WTC11 (cell line): Measurements from ENCODE around the gene UBE2H. TPM values are rescaled to one million over a fixed set of nuclear protein-coding genes. Genes with fewer than 3 reads are reported as not detected.
A peak's percentile ranks its signal among the peaks of the same experiment; 100 is the strongest.

Experiments used
- ATAC-seq: fragments of 200-7000 bp; cut with Tn5 transposase; 2 replicates; pipeline ENCODE4 v1.10.0; 2021; ENCODE audit warnings: mild to moderate bottlenecking, moderate library complexity
- CTCF ChIA-PET: fragments of 300-600 bp; sonication (Branson Sonifier 250); formaldehyde crosslinking; loops from one replicate; lab custom pipeline; 2021; ENCODE audit warnings: antibody characterized with exemption; lab: Charles Lee
- POLR2A ChIA-PET: fragments of 350-600 bp; sonication (Branson Sonifier 250); formaldehyde crosslinking; loops from one replicate; lab custom pipeline; 2021; ENCODE audit warnings: antibody characterized with exemption; lab: Charles Lee
- DNase-seq: peaks from one replicate; pipeline ENCODE4 v3.0.0; 2021; ENCODE audit warnings: low spot score
- H3K27ac Mint-ChIP-seq: 2 replicates; pipeline ENCODE4 v1.8.0; 2021; ENCODE audit warnings: mixed read lengths
- H3K27me3 Mint-ChIP-seq: 2 replicates; pipeline ENCODE4 v1.8.0; 2021; ENCODE audit warnings: low read depth, mild to moderate bottlenecking, moderate library complexity, mixed read lengths
- H3K36me3 Mint-ChIP-seq: 2 replicates; pipeline ENCODE4 v1.8.0; 2021; ENCODE audit warnings: mixed read lengths
- H3K4me1 Mint-ChIP-seq: 2 replicates; pipeline ENCODE4 v1.8.0; 2022; ENCODE audit warnings: mixed read lengths
- H3K4me3 Mint-ChIP-seq: 2 replicates; pipeline ENCODE4 v1.8.0; 2021; ENCODE audit warnings: mild to moderate bottlenecking, moderate library complexity, mixed read lengths
- H3K9me3 Mint-ChIP-seq: 2 replicates; pipeline ENCODE4 v1.8.0; 2021; ENCODE audit warnings: mixed read lengths
- AR ChIP-seq: fragments of 250-450 bp; sonication (Bioruptor Pico); IDR thresholded peaks from 2 replicates; pipeline ENCODE4 v1.9.0; 2021; ENCODE audit warnings: mild to moderate bottlenecking
- ATF3 ChIP-seq: sonication (generic); formaldehyde crosslinking; conservative IDR thresholded peaks from 2 replicates; pipeline ENCODE4 v1.8.1; 2022; ENCODE audit warnings: mild to moderate bottlenecking, missing genetic modification reagents
- CBFB ChIP-seq: sonication (generic); formaldehyde crosslinking; IDR thresholded peaks from 2 replicates; pipeline ENCODE4 v1.8.1; 2022; ENCODE audit warnings: mild to moderate bottlenecking, low read depth, missing genetic modification reagents
- CDX4 ChIP-seq: fragments of 250-450 bp; sonication (Bioruptor Pico); IDR thresholded peaks from 2 replicates; pipeline ENCODE4 v1.9.0; 2021; ENCODE audit warnings: moderate library complexity, mild to moderate bottlenecking, inconsistent platforms, borderline replicate concordance
- CREB1 ChIP-seq: sonication (generic); formaldehyde crosslinking; IDR thresholded peaks from 2 replicates; pipeline ENCODE4 v1.8.0; 2023; ENCODE audit warnings: mild to moderate bottlenecking, missing genetic modification reagents
- E2F4 ChIP-seq: sonication (generic); formaldehyde crosslinking; IDR thresholded peaks from 2 replicates; pipeline ENCODE4 v1.8.1; 2022; ENCODE audit warnings: low read depth, mild to moderate bottlenecking, moderate library complexity, missing genetic modification reagents, borderline replicate concordance
- ETV6 ChIP-seq: sonication (generic); formaldehyde crosslinking; IDR thresholded peaks from 2 replicates; pipeline ENCODE4 v1.8.1; 2022; ENCODE audit warnings: mild to moderate bottlenecking, missing genetic modification reagents
- FOXJ3 ChIP-seq: sonication (generic); formaldehyde crosslinking; IDR thresholded peaks from 2 replicates; pipeline ENCODE4 v1.9.0; 2021; ENCODE audit warnings: missing genetic modification reagents, mild to moderate bottlenecking, borderline replicate concordance
- HMGA2 ChIP-seq: fragments of 250-450 bp; sonication (Bioruptor Pico); IDR thresholded peaks from 2 replicates; pipeline ENCODE4 v1.4.0; 2021; ENCODE audit warnings: mild to moderate bottlenecking, moderate library complexity
- KAT7 ChIP-seq: sonication (generic); formaldehyde crosslinking; IDR thresholded peaks from 2 replicates; pipeline ENCODE4 v1.8.1; 2023; ENCODE audit warnings: missing genetic modification reagents, mild to moderate bottlenecking, borderline replicate concordance
- MXD4 ChIP-seq: fragments of 250-450 bp; sonication (Bioruptor Pico); IDR thresholded peaks from 2 replicates; pipeline ENCODE4 v1.8.0; 2021; ENCODE audit warnings: mild to moderate bottlenecking, moderate library complexity, borderline replicate concordance
- NR1H2 ChIP-seq: sonication (generic); formaldehyde crosslinking; IDR thresholded peaks from 2 replicates; pipeline ENCODE4 v1.9.0; 2021; ENCODE audit warnings: mild to moderate bottlenecking, moderate library complexity, missing genetic modification reagents
- PRRX2 ChIP-seq: fragments of 250-450 bp; sonication (Bioruptor Pico); IDR thresholded peaks from 2 replicates; pipeline ENCODE4 v1.8.0; 2021; ENCODE audit warnings: mild to moderate bottlenecking
- USF2 ChIP-seq: sonication (generic); formaldehyde crosslinking; IDR thresholded peaks from 2 replicates; pipeline ENCODE4 v1.8.1; 2023; ENCODE audit warnings: mild to moderate bottlenecking, missing genetic modification reagents, moderate library complexity
- ZBTB43 ChIP-seq: sonication (generic); formaldehyde crosslinking; IDR thresholded peaks from 2 replicates; pipeline ENCODE4 v1.8.1; 2023; ENCODE audit warnings: mild to moderate bottlenecking, missing genetic modification reagents
- ZNF121 ChIP-seq: sonication (generic); formaldehyde crosslinking; IDR thresholded peaks from 2 replicates; pipeline ENCODE4 v1.8.0; 2023; ENCODE audit warnings: missing genetic modification reagents
- ZNF232 ChIP-seq: sonication (generic); formaldehyde crosslinking; IDR thresholded peaks from 2 replicates; pipeline ENCODE4 v1.8.0; 2022; ENCODE audit warnings: mild to moderate bottlenecking, missing genetic modification reagents
- ZNF263 ChIP-seq: sonication (generic); formaldehyde crosslinking; IDR thresholded peaks from 2 replicates; pipeline ENCODE4 v1.8.1; 2022; ENCODE audit warnings: low read depth, mild to moderate bottlenecking, moderate library complexity, missing genetic modification reagents
- ZNF512 ChIP-seq: sonication (generic); formaldehyde crosslinking; IDR thresholded peaks from 2 replicates; pipeline ENCODE4 v1.8.1; 2022; ENCODE audit warnings: missing genetic modification reagents, borderline replicate concordance
- total RNA-seq: library from RNA; stranded (reverse); gene quantifications from 3 replicates; pipeline ENCODE4 v1.2.3, GENCODE V29; 2021

UBE2H gene
- total RNA-seq, 1 experiment from 2014 or later = 55.0 TPM

- Mint-ChIP-seq H3K4me3 (no peak overlapping the region), H3K27me3 (no peaks in the 10 kb centered on the region), H3K4me1 (peaks cover 44% of the 10 kb centered on the region), H3K27ac (peak overlapping the region; percentile 35; the same call in 1 of the 2 replicates), H3K36me3 (peaks cover 11% of the 10 kb centered on the region), H3K9me3 (no peaks in the 10 kb centered on the region)
- ChIA-PET POLR2A (no interaction called here), CTCF (no interaction called here)
- ATAC-seq (no peak), DNase-seq (no peak)
- TF ChIP-seq PRRX2 (CRISPR knock-in tag) = no peak
- TF ChIP-seq NR1H2 (CRISPR knock-in tag) = no peak
- TF ChIP-seq USF2 = no peak
Observed at GRCh38 chr7:129914536-129915272, 38.1 kb downstream of the UBE2H start.

- ChIA-PET CTCF (no interaction called here), POLR2A (interaction anchor here (0.8 kb wide), 1 partner anchor 12 kb away, joined by 3 read pairs; no protein-coding TSS in a partner anchor)
- Mint-ChIP-seq H3K9me3 (no peaks in the 10 kb centered on the region), H3K4me3 (no peak overlapping the region), H3K4me1 (peaks cover 50% of the 10 kb centered on the region), H3K36me3 (peaks cover 11% of the 10 kb centered on the region), H3K27me3 (no peaks in the 10 kb centered on the region), H3K27ac (peak overlapping the region; percentile 45; the same call in 1 of the 2 replicates)
- no peak for DNase-seq
- no peak for ATAC-seq
- TF ChIP-seq MXD4 (no peak), CREB1 (CRISPR knock-in tag) (no peak), ETV6 (CRISPR knock-in tag) (no peak), E2F4 (no peak), AR (CRISPR knock-in tag) (no peak), ZBTB43 (CRISPR knock-in tag) (no peak), HMGA2 (no peak), ZNF121 (CRISPR knock-in tag) (no peak), CDX4 (CRISPR knock-in tag) (no peak), ZNF232 (no peak), CBFB (no peak), ZNF512 (CRISPR knock-in tag) (no peak), ATF3 (CRISPR knock-in tag) (no peak), ZNF263 (CRISPR knock-in tag) (no peak), FOXJ3 (CRISPR knock-in tag) (no peak), KAT7 (CRISPR knock-in tag) (no peak)
Observed at GRCh38 chr7:129913428-129913827, 39.3 kb downstream of the UBE2H start.
